ENCODE measurements around the gene REX1BD.

- no peak for TF ChIP-seq TAF1 (IDR thresholded peaks at IDR 0.05; ENCODE audit: borderline replicate concordance, insufficient read depth, low read length)
- no peak for TF ChIP-seq SIN3A (IDR thresholded peaks at IDR 0.05; ENCODE audit: borderline replicate concordance, insufficient read depth, low read length)
- no peak for TF ChIP-seq REST (IDR thresholded peaks at IDR 0.05; ENCODE audit: insufficient read depth in 1 of 2, low read depth in 2 of 2, low read length in 2 of 2)
Observed at GRCh38 chr19:18580311-18580710, 8.3 kb upstream of the REX1BD start.

Data from PFSK-1 (cell line).